Peyer's patch (tissue), 4 donors: ENCODE results near the gene PNPT1.

Experiments
- CTCF ChIP-seq, 6 experiments: fragments of 450-650 bp in 4 of 6; fragments of 200-600 bp in 2 of 6; sonication (generic) in 1 of 6; IDR thresholded peaks; one replicate each; pipeline ENCODE4 v1.5.1; 2017 to 2019; ENCODE audit warnings: antibody characterized with exemption in 6 of 6, mild to moderate bottlenecking in 3 of 6, moderate library complexity in 1 of 6
- POLR2A ChIP-seq, 2 donors: fragments of 450-650 bp; IDR thresholded peaks; one replicate each; pipeline ENCODE4 v1.5.1; 2017; ENCODE audit warnings: antibody characterized with exemption in 2 of 2, mild to moderate bottlenecking in 2 of 2, moderate library complexity in 2 of 2

DNA sequence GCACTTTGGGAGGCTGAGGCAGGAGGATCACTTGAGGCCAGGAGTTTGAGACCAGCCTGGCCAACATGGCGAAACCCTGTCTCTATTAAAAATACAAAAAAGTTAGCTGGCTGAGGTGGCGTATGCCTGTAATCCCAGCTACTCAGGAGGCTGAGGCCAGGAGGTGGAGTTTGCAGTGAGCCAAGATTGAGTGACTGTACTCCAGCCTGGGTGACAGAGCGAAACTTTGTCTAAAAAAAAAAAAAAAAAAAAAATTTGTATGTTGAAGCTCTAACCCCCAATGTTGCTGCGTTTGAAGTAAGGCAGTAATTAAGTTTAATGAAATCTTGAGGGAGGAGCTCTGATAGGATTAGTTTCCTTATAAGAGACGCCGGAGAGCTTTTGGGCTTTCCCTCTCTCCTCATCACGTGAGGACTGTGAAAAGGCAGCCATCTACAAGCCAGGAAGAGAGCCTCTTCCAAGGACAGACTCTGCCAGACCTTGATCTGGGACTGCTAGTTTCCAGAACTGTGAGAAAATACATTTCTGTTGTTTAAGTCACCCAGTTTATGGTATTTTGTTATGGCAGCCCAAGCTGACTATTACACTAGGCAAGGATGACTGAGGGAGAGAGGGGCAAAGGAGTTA, 11.5 kb upstream of the PNPT1 start:
- TF ChIP-seq CTCF (IDR thresholded peaks at IDR 0.05): no peak
- TF ChIP-seq POLR2A (IDR thresholded peaks at IDR 0.05): no peak
